ENCODE measurements around the gene KRTAP10-4. TPM values are rescaled to one million over a fixed set of nuclear protein-coding genes. Genes with fewer than 3 reads are reported as not detected.

The KRTAP10-4 gene
- total and polyA plus RNA-seq, 2 of the 4 experiments (the other 2 are of a cell fraction), result not detected

- Histone ChIP-seq H4K20me1 (ENCODE audit: insufficient read depth, low read length) (no peaks in the 10 kb centered on the region), H2AFZ (replicated peaks; ENCODE audit: low read length, poor library complexity) (no peak overlapping the region), H3K27ac (ENCODE audit: insufficient read depth, low read length) (no peak overlapping the region), H3K9me1 (ENCODE audit: insufficient read depth, low read length) (no peaks in the 10 kb centered on the region), H2BK120ac (ENCODE audit: low read depth, low read length) (no peak overlapping the region), H3K4ac (ENCODE audit: low read depth, low read length) (no peak overlapping the region), H2AK5ac (ENCODE audit: low read depth, low read length) (no peak overlapping the region), H3K79me1 (ENCODE audit: low read depth in 1 of 2, low read length in 2 of 2) (no peaks in the 10 kb centered on the region), H3K14ac (replicated peaks; ENCODE audit: low read depth, low read length) (no peak overlapping the region), H3K9ac (ENCODE audit: low read depth, low read length) (no peak overlapping the region), H3K23ac (ENCODE audit: low read depth, low read length) (no peak overlapping the region), H4K91ac (ENCODE audit: insufficient read depth, low read depth, low read length) (no peak overlapping the region), H4K8ac (ENCODE audit: low read depth in 2 of 2, low read length in 2 of 2) (no peak overlapping the region), H2BK5ac (ENCODE audit: low read depth, low read length, poor library complexity, severe bottlenecking) (no peak overlapping the region), H2AK9ac (replicated peaks; ENCODE audit: low read depth, low read length, poor library complexity) (no peak overlapping the region), H3K56ac (ENCODE audit: extremely low read depth, insufficient read depth, low read length) (no peak overlapping the region), H3K36me3 (ENCODE audit: control insufficient read depth, insufficient read depth, low read length) (no peaks in the 10 kb centered on the region), H3K27me3 (ENCODE audit: control insufficient read depth, insufficient read depth, low read length) (peaks cover 2% of the 10 kb centered on the region), H4K5ac (ENCODE audit: low read depth, low read length) (no peak overlapping the region), H3K4me1 (ENCODE audit: control insufficient read depth, insufficient read depth, low read length) (no peaks in the 10 kb centered on the region), H3K9me3 (ENCODE audit: control insufficient read depth, insufficient read depth, low read length) (no peaks in the 10 kb centered on the region), H2BK15ac (ENCODE audit: low read depth, low read length) (no peak overlapping the region), H3K4me3 (ENCODE audit: insufficient read depth, low read depth, low read length) (no peak overlapping the region), H3K4me2 (ENCODE audit: low read depth, low read length) (no peak overlapping the region), H3K18ac (ENCODE audit: low read depth, low read length) (no peak overlapping the region), H2BK20ac (ENCODE audit: low read depth, low read length) (no peak overlapping the region)
- 65% methylated on average over 8 of the region's 23 CpGs; no CpG with 5 or more reads in 1 of the 2 experiments for WGBS, 2 experiments (ENCODE audit: extremely low coverage in 2 of 2, insufficient read length in 1 of 2)
- intact Hi-C loops (cut with micrococcal nuclease), result no loop called here
- ATAC-seq (ENCODE audit: low read depth) (no peak), DNase-seq (no peak)
- TF ChIP-seq MAZ (IDR thresholded peaks at IDR 0.05; ENCODE audit: borderline replicate concordance, low read depth, low read length) (no peak), MXI1 (IDR thresholded peaks at IDR 0.05; ENCODE audit: borderline replicate concordance, low read depth, low read length) (no peak), FOS (IDR thresholded peaks at IDR 0.05; ENCODE audit: low read depth, low read length) (no peak), BHLHE40 (IDR thresholded peaks at IDR 0.05; ENCODE audit: low read depth, low read length) (no peak), POLR2A (IDR thresholded peaks at IDR 0.05; ENCODE audit: low read depth, low read length) (no peak)
- BruUV-seq (replicated peaks), result no TSS peak
- dilution Hi-C loops (cut with HindIII; ENCODE audit: low sequenced_read_pairs, unreplicated experiment), result no loop called here
- CTCF ChIA-PET, result no interaction called here
- in situ Hi-C loops (cut with MboI; ENCODE audit: low sequenced_read_pairs), result no loop called here
- POLR2A ChIA-PET (ENCODE audit: unreplicated experiment), result no interaction called here
Observed at GRCh38 chr21:44601596-44602462, 28.3 kb downstream of the KRTAP10-4 start.

All from IMR-90 (cell line).